ENCODE data around the gene KLHL30. TPM values are rescaled to one million over a fixed set of nuclear protein-coding genes. Genes with fewer than 3 reads are reported as not detected.

The KLHL30 gene
- total RNA-seq, 1 donor, result not detected

- no peak overlapping the region for H3K4me3 ChIP-seq (ENCODE audit: low read length)
- H3K27me3 ChIP-seq (ENCODE audit: insufficient read depth, low read length), result no peaks in the 10 kb centered on the region
- no peaks in the 10 kb centered on the region for H3K4me1 ChIP-seq (ENCODE audit: insufficient read depth, low read length)
Observed at GRCh38 chr2:238173692-238174091, 35.2 kb downstream of the KLHL30 start.

GRCh38 chr2:238174291-238174690 lies 35.8 kb downstream of the KLHL30 start:
- H3K4me3 ChIP-seq (ENCODE audit: low read length), result no peak overlapping the region

More at GRCh38 chr2:238173692-238174091, 35.2 kb downstream of the KLHL30 start:
- no peaks in the 10 kb centered on the region for H3K9me3 ChIP-seq (ENCODE audit: low read depth, low read length)

GRCh38 chr2:238174701-238175100 lies 36.2 kb downstream of the KLHL30 start:
- Histone ChIP-seq H3K9me3 (ENCODE audit: low read depth, low read length) (no peaks in the 10 kb centered on the region), H3K4me1 (ENCODE audit: insufficient read depth, low read length) (no peaks in the 10 kb centered on the region), H3K4me3 (ENCODE audit: low read length) (no peak overlapping the region), H3K27me3 (ENCODE audit: insufficient read depth, low read length) (no peaks in the 10 kb centered on the region)

More at GRCh38 chr2:238174291-238174690, 35.8 kb downstream of the KLHL30 start:
- no peaks in the 10 kb centered on the region for H3K9me3 ChIP-seq (ENCODE audit: low read depth, low read length)
- no peaks in the 10 kb centered on the region for H3K27me3 ChIP-seq (ENCODE audit: insufficient read depth, low read length)
- no peaks in the 10 kb centered on the region for H3K4me1 ChIP-seq (ENCODE audit: insufficient read depth, low read length)

- Histone ChIP-seq H3K4me1 (ENCODE audit: insufficient read depth, low read length) (no peaks in the 10 kb centered on the region), H3K9me3 (ENCODE audit: low read depth, low read length) (no peaks in the 10 kb centered on the region), H3K27me3 (ENCODE audit: insufficient read depth, low read length) (no peaks in the 10 kb centered on the region), H3K4me3 (ENCODE audit: low read length) (no peak overlapping the region)
Observed at GRCh38 chr2:238176613-238177012, 38.1 kb downstream of the KLHL30 start.

GRCh38 chr2:238180554-238180953 lies 42.1 kb downstream of the KLHL30 start:
- Histone ChIP-seq H3K4me1 (ENCODE audit: insufficient read depth, low read length) (no peaks in the 10 kb centered on the region), H3K27me3 (ENCODE audit: insufficient read depth, low read length) (no peaks in the 10 kb centered on the region)

GRCh38 chr2:238182362-238182761 lies 43.9 kb downstream of the KLHL30 start:
- Histone ChIP-seq H3K27me3 (ENCODE audit: insufficient read depth, low read length) (no peaks in the 10 kb centered on the region), H3K4me3 (ENCODE audit: low read length) (no peak overlapping the region), H3K9me3 (ENCODE audit: low read depth, low read length) (no peaks in the 10 kb centered on the region), H3K4me1 (ENCODE audit: insufficient read depth, low read length) (no peaks in the 10 kb centered on the region)

More at GRCh38 chr2:238180554-238180953, 42.1 kb downstream of the KLHL30 start:
- no peak overlapping the region for H3K4me3 ChIP-seq (ENCODE audit: low read length)
- no peaks in the 10 kb centered on the region for H3K9me3 ChIP-seq (ENCODE audit: low read depth, low read length)

- Histone ChIP-seq H3K4me3 (ENCODE audit: low read length) (no peak overlapping the region), H3K27me3 (ENCODE audit: insufficient read depth, low read length) (no peaks in the 10 kb centered on the region), H3K9me3 (ENCODE audit: low read depth, low read length) (no peaks in the 10 kb centered on the region), H3K4me1 (ENCODE audit: insufficient read depth, low read length) (no peaks in the 10 kb centered on the region)
Observed at GRCh38 chr2:238183821-238184220, 45.4 kb downstream of the KLHL30 start.

GRCh38 chr2:238187618-238188548 lies 49.4 kb downstream of the KLHL30 start:
- Histone ChIP-seq H3K27me3 (ENCODE audit: insufficient read depth, low read length) (no peaks in the 10 kb centered on the region), H3K4me1 (ENCODE audit: insufficient read depth, low read length) (no peaks in the 10 kb centered on the region), H3K4me3 (ENCODE audit: low read length) (no peak overlapping the region), H3K9me3 (ENCODE audit: low read depth, low read length) (no peaks in the 10 kb centered on the region)

- Histone ChIP-seq H3K4me3 (ENCODE audit: low read length) (no peak overlapping the region), H3K27me3 (ENCODE audit: insufficient read depth, low read length) (no peaks in the 10 kb centered on the region), H3K4me1 (ENCODE audit: insufficient read depth, low read length) (no peaks in the 10 kb centered on the region), H3K9me3 (ENCODE audit: low read depth, low read length) (no peaks in the 10 kb centered on the region)
Observed at GRCh38 chr2:238190445-238190844, 52.0 kb downstream of the KLHL30 start.

Other genes starting within 250 kb of the KLHL30 start
- gene UBE2F, start 171.7 kb upstream of the KLHL30 start, total RNA-seq, result 80.8 TPM
- 4.6 TPM for gene SCLY, start 77.7 kb upstream of the KLHL30 start, total RNA-seq
- gene ESPNL, start 38.3 kb upstream of the KLHL30 start, total RNA-seq, result 0.10 TPM
- 0.10 TPM for gene ERFE, start 20.3 kb downstream of the KLHL30 start, total RNA-seq
- gene ILKAP, start 65.0 kb downstream of the KLHL30 start, total RNA-seq, result 66.5 TPM
- 5.4 TPM for gene HES6, start 101.4 kb downstream of the KLHL30 start, total RNA-seq
- 18.7 TPM for gene PER2, start 149.9 kb downstream of the KLHL30 start, total RNA-seq
- gene TRAF3IP1, start 181.8 kb downstream of the KLHL30 start, total RNA-seq, result 3.5 TPM

Measured in mononuclear cell (primary cell).